ENCODE results near the gene ALDH1A3.

ALDH1A3 gene

GRCh38 chr15:100930306-100930848 is 50.7 kb downstream of the ALDH1A3 start:
- TF ChIP-seq GLIS3 (CRISPR knock-in tag; IDR thresholded peaks at IDR 0.05) (no peak), TSHZ2 (CRISPR knock-in tag; IDR thresholded peaks at IDR 0.05) (no peak), TOX (CRISPR knock-in tag; IDR thresholded peaks at IDR 0.05; ENCODE audit: borderline replicate concordance) (no peak), ZFP30 (CRISPR knock-in tag; IDR thresholded peaks at IDR 0.05) (no peak), ZFP3 (CRISPR knock-in tag; IDR thresholded peaks at IDR 0.05) (no peak), CSRNP3 (CRISPR knock-in tag; IDR thresholded peaks at IDR 0.05) (no peak), CSDC2 (CRISPR knock-in tag; IDR thresholded peaks at IDR 0.05) (no peak), CREB5 (CRISPR knock-in tag; IDR thresholded peaks at IDR 0.05; ENCODE audit: low read depth) (no peak), BACH2 (CRISPR knock-in tag; IDR thresholded peaks at IDR 0.05; ENCODE audit: borderline replicate concordance) (no peak), PATZ1 (CRISPR knock-in tag; IDR thresholded peaks at IDR 0.05; ENCODE audit: borderline replicate concordance) (no peak), SNAI2 (CRISPR knock-in tag; IDR thresholded peaks at IDR 0.05) (no peak), ZC3H10 (CRISPR knock-in tag; IDR thresholded peaks at IDR 0.05) (no peak), ZNF8 (CRISPR knock-in tag; IDR thresholded peaks at IDR 0.05) (no peak)
- ATAC-seq, result no peak

GRCh38 chr15:100931143-100931890 is 51.7 kb downstream of the ALDH1A3 start:
- TF ChIP-seq ZC3H10 (CRISPR knock-in tag; IDR thresholded peaks at IDR 0.05), result no peak
- no peak for TF ChIP-seq PATZ1 (CRISPR knock-in tag; IDR thresholded peaks at IDR 0.05; ENCODE audit: borderline replicate concordance)
- TF ChIP-seq ZFP30 (CRISPR knock-in tag; IDR thresholded peaks at IDR 0.05), result no peak
- no peak for TF ChIP-seq ISL1 (CRISPR knock-in tag; IDR thresholded peaks at IDR 0.05)
- no peak for TF ChIP-seq RARB (CRISPR knock-in tag; IDR thresholded peaks at IDR 0.05)
- no peak for TF ChIP-seq GLIS3 (CRISPR knock-in tag; IDR thresholded peaks at IDR 0.05)
- no peak for TF ChIP-seq SNAI2 (CRISPR knock-in tag; IDR thresholded peaks at IDR 0.05)
- no peak for TF ChIP-seq PPARA (CRISPR knock-in tag; IDR thresholded peaks at IDR 0.05; ENCODE audit: borderline replicate concordance)
- TF ChIP-seq TCF4 (CRISPR knock-in tag; IDR thresholded peaks at IDR 0.05; ENCODE audit: borderline replicate concordance), result no peak
- no peak for TF ChIP-seq ZNF70 (CRISPR knock-in tag; IDR thresholded peaks at IDR 0.05)
- no peak for TF ChIP-seq TOX (CRISPR knock-in tag; IDR thresholded peaks at IDR 0.05; ENCODE audit: borderline replicate concordance)
- no peak for TF ChIP-seq TSHZ2 (CRISPR knock-in tag; IDR thresholded peaks at IDR 0.05)
- no peak for TF ChIP-seq BACH2 (CRISPR knock-in tag; IDR thresholded peaks at IDR 0.05; ENCODE audit: borderline replicate concordance)
- no peak for TF ChIP-seq OSR1 (CRISPR knock-in tag; IDR thresholded peaks at IDR 0.05)
- TF ChIP-seq ZFP3 (CRISPR knock-in tag; IDR thresholded peaks at IDR 0.05), result no peak
- no peak for TF ChIP-seq CREB5 (CRISPR knock-in tag; IDR thresholded peaks at IDR 0.05; ENCODE audit: low read depth)
- TF ChIP-seq CSDC2 (CRISPR knock-in tag; IDR thresholded peaks at IDR 0.05), result no peak
- TF ChIP-seq ESRRG (CRISPR knock-in tag; IDR thresholded peaks at IDR 0.05), result no peak
- TF ChIP-seq CSRNP3 (CRISPR knock-in tag; IDR thresholded peaks at IDR 0.05), result no peak
- ATAC-seq, result no peak
